IMR-90 (cell line): Measurements from ENCODE around the gene VIPR2. TPM values are rescaled to one million over a fixed set of nuclear protein-coding genes. Genes with fewer than 3 reads are reported as not detected.

Experiments used
- ATAC-seq: fragments of 200-7000 bp; cut with Tn5 transposase; 2 replicates; pipeline ENCODE4 v1.9.1; 2020; ENCODE audit warnings: low read depth, mild to moderate bottlenecking, moderate library complexity
- BruUV-seq: library from RNA; stranded (reverse); fragments of 400-500 nt; replicated peaks from 2 replicates; lab custom pipeline; 2021; lab: Mats Ljungman, UMichigan
- CTCF ChIA-PET: fragments of 300-600 bp; formaldehyde crosslinking; extraction: SDS; loops from one replicate; lab custom pipeline; 2021; ENCODE audit warnings: antibody characterized with exemption; lab: Yijun Ruan, JAX
- POLR2A ChIA-PET: fragments of 300-600 bp; sonication (Branson Sonifier 250); formaldehyde crosslinking; loops from one replicate; lab custom pipeline; 2022; ENCODE audit warnings: antibody characterized with exemption; ENCODE audit not compliant: unreplicated experiment; lab: Charles Lee
- DNase-seq: peaks from one replicate; pipeline ENCODE4 v3.0.0; 2013
- H2AFZ ChIP-seq: replicated peaks from 2 replicates; pipeline ENCODE3; 2013; ENCODE audit warnings: low read length, mild to moderate bottlenecking; ENCODE audit not compliant: poor library complexity
- H2AK5ac ChIP-seq: 2 replicates; pipeline ENCODE4 v1.6.1; 2013; ENCODE audit warnings: low read depth, low read length, inconsistent platforms
- H2AK9ac ChIP-seq: replicated peaks from 2 replicates; pipeline ENCODE3; 2013; ENCODE audit warnings: mild to moderate bottlenecking, low read depth, low read length, moderate library complexity; ENCODE audit not compliant: poor library complexity
- H2BK120ac ChIP-seq: 2 replicates; pipeline ENCODE4 v1.6.1; 2013; ENCODE audit warnings: low read depth, low read length, inconsistent platforms
- H2BK15ac ChIP-seq: 3 replicates; pipeline ENCODE4 v1.6.1; 2013; ENCODE audit warnings: low read depth, low read length, inconsistent platforms
- H2BK20ac ChIP-seq: 2 replicates; pipeline ENCODE4 v1.6.1; 2013; ENCODE audit warnings: low read depth, mild to moderate bottlenecking, inconsistent platforms, low read length, moderate library complexity
- H2BK5ac ChIP-seq: 2 replicates; pipeline ENCODE4 v1.6.1; 2013; ENCODE audit warnings: mild to moderate bottlenecking, low read depth, low read length, inconsistent platforms; ENCODE audit not compliant: poor library complexity, severe bottlenecking
- H3K14ac ChIP-seq: replicated peaks from 2 replicates; pipeline ENCODE4 v1.6.1; 2013; ENCODE audit warnings: low read depth, low read length, inconsistent platforms
- H3K18ac ChIP-seq: 2 replicates; pipeline ENCODE4 v1.6.1; 2013; ENCODE audit warnings: low read depth, low read length, control low read depth
- H3K23ac ChIP-seq: 2 replicates; pipeline ENCODE4 v1.6.1; 2013; ENCODE audit warnings: low read depth, low read length, inconsistent platforms
- H3K27ac ChIP-seq: 2 replicates; pipeline ENCODE4 v1.5.1; 2013; ENCODE audit warnings: mild to moderate bottlenecking, control low read depth, low read length; ENCODE audit not compliant: insufficient read depth
- H3K27me3 ChIP-seq: 2 replicates; pipeline ENCODE4 v1.6.1; 2013; ENCODE audit warnings: low read length; ENCODE audit not compliant: control insufficient read depth, insufficient read depth
- H3K36me3 ChIP-seq: 2 replicates; pipeline ENCODE4 v1.6.1; 2013; ENCODE audit warnings: low read length, mixed read lengths; ENCODE audit not compliant: control insufficient read depth, insufficient read depth
- H3K4ac ChIP-seq: 2 replicates; pipeline ENCODE4 v1.6.1; 2013; ENCODE audit warnings: low read depth, low read length, inconsistent platforms
- H3K4me1 ChIP-seq: 2 replicates; pipeline ENCODE4 v1.6.1; 2013; ENCODE audit warnings: low read length, mixed read lengths; ENCODE audit not compliant: control insufficient read depth, insufficient read depth
- H3K4me2 ChIP-seq: 2 replicates; pipeline ENCODE4 v1.6.1; 2013; ENCODE audit warnings: low read depth, mild to moderate bottlenecking, control low read depth, low read length, moderate library complexity
- H3K4me3 ChIP-seq: 2 replicates; pipeline ENCODE4 v1.5.1; 2013; ENCODE audit warnings: low read depth, mild to moderate bottlenecking, control low read depth, low read length, moderate library complexity; ENCODE audit not compliant: insufficient read depth
- H3K56ac ChIP-seq: 2 replicates; pipeline ENCODE4 v1.6.1; 2013; ENCODE audit warnings: low read length, inconsistent platforms; ENCODE audit not compliant: insufficient read depth; ENCODE audit errors: extremely low read depth
- H3K79me1 ChIP-seq, 2 experiments: 2 replicates each; pipeline ENCODE4 v1.6.1; 2013; ENCODE audit warnings: low read length in 2 of 2, inconsistent platforms in 1 of 2, low read depth in 1 of 2
- H3K9ac ChIP-seq: 2 replicates; pipeline ENCODE4 v1.6.1; 2013; ENCODE audit warnings: low read depth, low read length, control low read depth
- H3K9me1 ChIP-seq: 2 replicates; pipeline ENCODE4 v1.6.1; 2013; ENCODE audit warnings: low read length, inconsistent platforms; ENCODE audit not compliant: insufficient read depth
- H3K9me3 ChIP-seq: 2 replicates; pipeline ENCODE4 v1.6.1; 2013; ENCODE audit warnings: low read length; ENCODE audit not compliant: control insufficient read depth, insufficient read depth
- H4K20me1 ChIP-seq: 2 replicates; pipeline ENCODE4 v1.6.1; 2013; ENCODE audit warnings: low read length, inconsistent platforms; ENCODE audit not compliant: insufficient read depth
- H4K5ac ChIP-seq: 2 replicates; pipeline ENCODE4 v1.6.1; 2013; ENCODE audit warnings: mild to moderate bottlenecking, low read depth, low read length, control low read depth
- H4K8ac ChIP-seq, 2 experiments: 2 replicates each; pipeline ENCODE4 v1.6.1; 2013; ENCODE audit warnings: low read depth in 2 of 2, low read length in 2 of 2, control low read depth in 1 of 2, inconsistent platforms in 1 of 2
- H4K91ac ChIP-seq: 2 replicates; pipeline ENCODE4 v1.6.1; 2013; ENCODE audit warnings: low read depth, low read length, inconsistent platforms; ENCODE audit not compliant: insufficient read depth
- BHLHE40 ChIP-seq: fragments of 150-350 bp; IDR thresholded peaks from 2 replicates; pipeline ENCODE4 v1.6.1; 2016; ENCODE audit warnings: mild to moderate bottlenecking, low read depth, low read length
- CHD1 ChIP-seq: IDR thresholded peaks from 2 replicates; pipeline ENCODE4 v1.6.1; 2012; ENCODE audit warnings: low read depth, low read length, improper control_type of control experiment
- FOS ChIP-seq: fragments of 150-350 bp; IDR thresholded peaks from 2 replicates; pipeline ENCODE4 v1.6.1; 2016; ENCODE audit warnings: low read depth, low read length
- MXI1 ChIP-seq: IDR thresholded peaks from 2 replicates; pipeline ENCODE4 v1.6.1; 2012; ENCODE audit warnings: low read depth, mild to moderate bottlenecking, low read length, moderate library complexity, borderline replicate concordance
- RCOR1 ChIP-seq: IDR thresholded peaks from 2 replicates; pipeline ENCODE4 v1.6.1; 2012; ENCODE audit warnings: mild to moderate bottlenecking, low read length, improper control_type of control experiment; ENCODE audit not compliant: insufficient replicate concordance
- SMC3 ChIP-seq: fragments of 150-350 bp; IDR thresholded peaks from 2 replicates; pipeline ENCODE4 v1.6.1; 2016; ENCODE audit warnings: low read depth, mild to moderate bottlenecking, antibody characterized with exemption, low read length, moderate library complexity
- WGBS, 2 experiments: methylation state at CpG; one replicate each; pipeline versions ENCODE4 v1.1.5 to v1.1.7; 2013; ENCODE audit warnings: missing lambda C conversion rate in 2 of 2; ENCODE audit not compliant: insufficient read length in 1 of 2; ENCODE audit errors: extremely low coverage in 2 of 2; 5-methylcytosine and 5-hydroxymethylcytosine counted together
- dilution Hi-C: fragments of 300-500 bp; cut with HindIII; formaldehyde crosslinking; loops from one replicate; pipeline ENCODE4 v1.14.3; 2018; ENCODE audit warnings: low sequenced_read_pairs; ENCODE audit not compliant: unreplicated experiment
- in situ Hi-C: fragments of 300-500 bp; cut with MboI; formaldehyde crosslinking; loops from 3 replicates; pipeline ENCODE4 v1.14.3; 2019; ENCODE audit warnings: low sequenced_read_pairs, inconsistent platforms, mixed read lengths
- intact Hi-C: fragments of 100-400 bp; cut with micrococcal nuclease; formaldehyde crosslinking; loops from 2 replicates; pipeline ENCODE4 v1.10.0; 2022
- polyA plus RNA-seq, 3 experiments: library from polyadenylated mRNA; depleted of rRNA; stranded (reverse); fragments of >200 nt; gene quantifications; 2 replicates each; pipeline ENCODE4 v1.2.3, GENCODE V29; 2012; ENCODE audit warnings: low replicate concordance in 1 of 3
- total RNA-seq: library from RNA; depleted of rRNA; stranded (reverse); fragments of >200 nt; gene quantifications from 2 replicates; pipeline ENCODE4 v1.2.3, GENCODE V29; 2012

The VIPR2 gene
- total and polyA plus RNA-seq, 2 of the 4 experiments (the other 2 are of a cell fraction): not detected

DNA sequence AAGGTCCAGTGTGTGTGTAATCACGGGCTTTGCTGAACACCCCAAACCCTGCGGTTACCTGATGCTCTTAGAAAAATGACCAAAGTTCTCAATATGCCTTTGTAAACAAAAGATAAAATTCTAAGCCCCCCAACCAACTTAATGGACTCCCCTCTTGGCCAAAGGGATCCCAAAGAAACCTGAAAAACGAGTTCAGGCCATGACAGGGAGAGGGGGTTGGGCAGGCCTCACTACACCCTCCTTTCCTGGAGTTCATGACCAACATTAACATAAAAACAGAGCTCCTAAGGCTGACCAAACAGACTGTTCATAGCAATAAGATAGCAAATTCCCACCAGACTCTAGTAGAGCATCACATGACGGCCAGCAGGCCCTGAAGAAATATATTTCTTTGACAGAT lies 3.0 kb upstream of the VIPR2 start:
- no peak overlapping the region for H4K91ac ChIP-seq
- dilution Hi-C loops (no loop called here), in situ Hi-C loops (no loop called here), intact Hi-C loops (no loop called here)
- H3K4me3 ChIP-seq: no peak overlapping the region
- no peak overlapping the region for H3K23ac ChIP-seq
- H4K5ac ChIP-seq: no peak overlapping the region
- no peaks in the 10 kb centered on the region for H3K36me3 ChIP-seq
- no peak overlapping the region for H3K9ac ChIP-seq
- H3K4me1 ChIP-seq: no peaks in the 10 kb centered on the region
- peaks cover 5% of the 10 kb centered on the region; the same call in 1 of the 2 replicates for H3K27me3 ChIP-seq
- no peaks in the 10 kb centered on the region for H4K20me1 ChIP-seq
- no peaks in the 10 kb centered on the region for H3K79me1 ChIP-seq
- H2AK5ac ChIP-seq: no peak overlapping the region
- TF ChIP-seq BHLHE40: no peak
- no peak for TF ChIP-seq CHD1
- TF ChIP-seq RCOR1: no peak
- TF ChIP-seq MXI1: no peak
- no peak for TF ChIP-seq FOS
- TF ChIP-seq SMC3: no peak
- no peaks in the 10 kb centered on the region for H3K9me1 ChIP-seq
- ATAC-seq (no peak), DNase-seq (no peak)
- POLR2A ChIA-PET: no interaction called here
- H2BK5ac ChIP-seq: no peak overlapping the region
- no peak overlapping the region for H3K4me2 ChIP-seq
- H2BK120ac ChIP-seq: no peak overlapping the region
- no peak overlapping the region for H2AFZ ChIP-seq
- no TSS peak for BruUV-seq
- H3K9me3 ChIP-seq: peaks cover 11% of the 10 kb centered on the region
- CTCF ChIA-PET: interaction anchor here (0.6 kb wide), 1 partner anchor 98 kb away, joined by 3 read pairs; no protein-coding TSS in a partner anchor
- no peak overlapping the region for H4K8ac ChIP-seq
- WGBS, 2 experiments: no CpG with 5 or more reads among the region's 4 CpGs
- H2AK9ac ChIP-seq: no peak overlapping the region
- H3K27ac ChIP-seq: no peak overlapping the region
- H3K4ac ChIP-seq: no peak overlapping the region
- no peak overlapping the region for H3K14ac ChIP-seq
- no peak overlapping the region for H3K18ac ChIP-seq
- H2BK15ac ChIP-seq: no peak overlapping the region
- no peak overlapping the region for H3K56ac ChIP-seq
- no peak overlapping the region for H2BK20ac ChIP-seq
